RWPE2 (cell line): ENCODE data around the gene OR2C1.

Source experiments
- ATAC-seq: fragments of 200-7000 bp; cut with Tn5 transposase; 3 replicates; pipeline ENCODE4 v1.9.1; 2021; ENCODE audit warnings: low read depth
- DNase-seq: peaks from one replicate; pipeline ENCODE4 v3.0.0-alpha.2; 2020; ENCODE audit warnings: low spot score
- H3K27ac ChIP-seq: fragments of 450-650 bp; 2 replicates; pipeline ENCODE4 v1.5.1; 2017; ENCODE audit warnings: mild to moderate bottlenecking; ENCODE audit not compliant: poor library complexity, severe bottlenecking
- H3K27me3 ChIP-seq: fragments of 250-450 bp; sonication (Bioruptor Pico); 2 replicates; pipeline ENCODE4 v1.5.1; 2021; ENCODE audit warnings: mild to moderate bottlenecking, moderate library complexity; ENCODE audit not compliant: insufficient read depth, poor library complexity, severe bottlenecking
- H3K36me3 ChIP-seq: fragments of 250-450 bp; sonication (Bioruptor Pico); 2 replicates; pipeline ENCODE4 v1.5.1; 2020; ENCODE audit warnings: low read depth, mild to moderate bottlenecking, moderate library complexity
- H3K4me1 ChIP-seq: fragments of 250-450 bp; sonication (Bioruptor Pico); 2 replicates; pipeline ENCODE4 v1.5.1; 2021; ENCODE audit warnings: mild to moderate bottlenecking, moderate library complexity; ENCODE audit not compliant: insufficient read depth, poor library complexity, severe bottlenecking
- H3K4me3 ChIP-seq: fragments of 250-450 bp; sonication (Bioruptor Pico); 2 replicates; pipeline ENCODE4 v1.5.1; 2021; ENCODE audit warnings: mild to moderate bottlenecking, moderate library complexity; ENCODE audit not compliant: severe bottlenecking
- H3K9me3 ChIP-seq: fragments of 250-450 bp; sonication (Bioruptor Pico); 2 replicates; pipeline ENCODE4 v1.5.1; 2021; ENCODE audit warnings: mild to moderate bottlenecking, moderate library complexity; ENCODE audit not compliant: severe bottlenecking
- CTCF ChIP-seq: fragments of 450-650 bp; IDR thresholded peaks from one replicate; pipeline ENCODE4 v1.5.1; 2017; ENCODE audit warnings: mild to moderate bottlenecking, moderate library complexity; ENCODE audit not compliant: poor library complexity, severe bottlenecking

Gene OR2C1

GRCh38 chr16:3348547-3349167, 7.0 kb upstream of the OR2C1 start:
- H3K4me3 ChIP-seq = no peak overlapping the region
- ATAC-seq (no peak), DNase-seq (no peak)
- TF ChIP-seq CTCF = no peak
- no peaks in the 10 kb centered on the region for H3K27me3 ChIP-seq
- no peaks in the 10 kb centered on the region for H3K36me3 ChIP-seq
- no peak overlapping the region for H3K27ac ChIP-seq
- no peaks in the 10 kb centered on the region for H3K4me1 ChIP-seq
- no peaks in the 10 kb centered on the region for H3K9me3 ChIP-seq

GRCh38 chr16:3349175-3349574, 6.5 kb upstream of the OR2C1 start:
- no peak for ATAC-seq
- no peaks in the 10 kb centered on the region for H3K27me3 ChIP-seq
- no peak for TF ChIP-seq CTCF

DNA sequence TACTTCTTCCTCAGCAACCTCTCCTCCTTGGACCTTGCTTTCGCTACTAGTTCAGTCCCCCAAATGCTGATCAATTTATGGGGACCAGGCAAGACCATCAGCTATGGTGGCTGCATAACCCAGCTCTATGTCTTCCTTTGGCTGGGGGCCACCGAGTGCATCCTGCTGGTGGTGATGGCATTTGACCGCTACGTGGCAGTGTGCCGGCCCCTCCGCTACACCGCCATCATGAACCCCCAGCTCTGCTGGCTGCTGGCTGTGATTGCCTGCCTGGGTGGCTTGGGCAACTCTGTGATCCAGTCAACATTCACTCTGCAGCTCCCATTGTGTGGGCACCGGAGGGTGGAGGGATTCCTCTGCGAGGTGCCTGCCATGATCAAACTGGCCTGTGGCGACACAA, 429 bp downstream of the OR2C1 start:
- Histone ChIP-seq H3K4me3 (no peak overlapping the region), H3K27ac (no peak overlapping the region), H3K4me1 (no peaks in the 10 kb centered on the region), H3K36me3 (no peaks in the 10 kb centered on the region), H3K9me3 (no peaks in the 10 kb centered on the region), H3K27me3 (no peaks in the 10 kb centered on the region)
- no peak for TF ChIP-seq CTCF
- DNase-seq = no peak
- ATAC-seq = no peak

More at GRCh38 chr16:3349175-3349574, 6.5 kb upstream of the OR2C1 start:
- no peak overlapping the region for H3K27ac ChIP-seq
- H3K36me3 ChIP-seq = no peaks in the 10 kb centered on the region
- no peaks in the 10 kb centered on the region for H3K9me3 ChIP-seq
- no peaks in the 10 kb centered on the region for H3K4me1 ChIP-seq
- no peak for DNase-seq
- H3K4me3 ChIP-seq = no peak overlapping the region

DNA sequence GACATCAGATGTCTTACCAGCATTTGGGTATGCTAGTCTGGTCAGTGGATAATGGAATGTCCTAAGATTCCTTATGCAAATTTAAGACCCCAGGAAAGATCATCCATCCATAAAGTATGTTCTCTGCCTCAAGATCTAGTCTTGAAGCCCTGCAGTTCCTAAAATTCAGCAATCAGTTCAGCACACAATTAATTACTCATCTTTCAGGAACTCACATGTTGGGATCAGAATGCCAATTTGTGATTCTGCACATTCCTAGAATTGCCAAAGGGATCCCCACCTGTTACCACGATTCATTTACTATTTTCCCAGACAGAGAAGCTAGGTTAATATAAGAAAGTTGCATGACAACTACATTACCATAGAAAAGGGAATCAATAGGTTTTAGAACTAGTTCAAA, 3.2 kb downstream of the OR2C1 start:
- no peaks in the 10 kb centered on the region for H3K4me1 ChIP-seq
- H3K27me3 ChIP-seq = no peaks in the 10 kb centered on the region
- no peaks in the 10 kb centered on the region for H3K9me3 ChIP-seq
- ATAC-seq = no peak
- TF ChIP-seq CTCF = no peak
- H3K36me3 ChIP-seq = no peaks in the 10 kb centered on the region
- H3K4me3 ChIP-seq = no peak overlapping the region
- no peak overlapping the region for H3K27ac ChIP-seq
- no peak for DNase-seq

DNA sequence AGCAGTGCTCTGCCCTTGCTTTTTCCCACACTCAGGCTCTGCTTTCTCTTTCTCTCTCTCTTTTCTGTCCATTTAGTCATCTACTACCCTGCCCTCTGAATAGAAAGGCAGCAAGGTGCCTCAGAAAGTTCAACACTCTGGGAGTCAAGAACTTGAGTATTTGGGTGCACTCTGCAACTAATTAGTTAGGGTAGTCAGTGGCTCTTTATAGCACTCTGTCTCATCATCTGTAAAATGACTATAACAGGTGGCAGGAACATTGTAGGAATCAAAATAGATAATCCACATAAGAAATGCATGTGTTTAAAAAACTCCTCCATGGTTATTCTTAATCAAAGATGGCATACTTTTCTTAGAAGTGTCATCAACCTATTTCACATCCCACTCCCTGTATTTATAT, 7.2 kb downstream of the OR2C1 start:
- TF ChIP-seq CTCF = no peak
- ATAC-seq (no peak), DNase-seq (no peak)
- H3K4me1 ChIP-seq = peaks cover 2% of the 10 kb centered on the region
- no peaks in the 10 kb centered on the region for H3K27me3 ChIP-seq
- no peak overlapping the region for H3K4me3 ChIP-seq
- no peaks in the 10 kb centered on the region for H3K9me3 ChIP-seq
- no peak overlapping the region for H3K27ac ChIP-seq
- H3K36me3 ChIP-seq = no peaks in the 10 kb centered on the region
